GM19328 (cell line): ENCODE data around the gene PEA15.
A peak's percentile ranks its signal among the peaks of the same experiment; 100 is the strongest.

Experiments
- ATAC-seq: cut with Tn5 transposase; IDR thresholded peaks from one replicate; pipeline ENCODE4 v1.9.1; 2021; ENCODE audit warnings: mild to moderate bottlenecking, moderate library complexity; ENCODE audit not compliant: unreplicated experiment

Gene PEA15

GRCh38 chr1:160236806-160237205 is 31.6 kb downstream of the PEA15 start:
- ATAC-seq: no peak

GRCh38 chr1:160237558-160237957 is 32.4 kb downstream of the PEA15 start:
- no peak for ATAC-seq

GRCh38 chr1:160238408-160238807 is 33.2 kb downstream of the PEA15 start:
- no peak for ATAC-seq

GRCh38 chr1:160239582-160240299 is 34.6 kb downstream of the PEA15 start:
- no peak for ATAC-seq

- ATAC-seq: no peak
Measured at GRCh38 chr1:160243767-160244166, 38.6 kb downstream of the PEA15 start.

- no peak for ATAC-seq
Measured at GRCh38 chr1:160244209-160244608, 39.0 kb downstream of the PEA15 start.

GRCh38 chr1:160245434-160245833 is 40.2 kb downstream of the PEA15 start:
- ATAC-seq: no peak

GRCh38 chr1:160247053-160247452 is 41.9 kb downstream of the PEA15 start:
- ATAC-seq: no peak

- ATAC-seq: no peak
Measured at GRCh38 chr1:160251011-160251410, 45.8 kb downstream of the PEA15 start.

GRCh38 chr1:160251687-160252526 is 46.7 kb downstream of the PEA15 start:
- ATAC-seq: no peak

GRCh38 chr1:160255781-160256300 is 50.7 kb downstream of the PEA15 start:
- ATAC-seq: no peak

- no peak for ATAC-seq
Measured at GRCh38 chr1:160256396-160257046, 51.3 kb downstream of the PEA15 start.

- ATAC-seq: no peak
Measured at GRCh38 chr1:160257411-160258015, 52.3 kb downstream of the PEA15 start.

GRCh38 chr1:160258177-160258798 is 53.1 kb downstream of the PEA15 start:
- no peak for ATAC-seq

- ATAC-seq: no peak
Measured at GRCh38 chr1:160260406-160261382, 55.5 kb downstream of the PEA15 start.

- ATAC-seq: no peak
Measured at GRCh38 chr1:160261556-160261892, 56.3 kb downstream of the PEA15 start.

GRCh38 chr1:160261893-160262794 is 57.0 kb downstream of the PEA15 start, which contains the start of gene DCAF8:
TSS of gene DCAF8 (minus strand) at chr1:160262549. CDS start at chr1:160244008, 18,541 bp downstream.
- peak; percentile 88 for ATAC-seq

GRCh38 chr1:160264795-160265307 is 59.7 kb downstream of the PEA15 start:
- no peak for ATAC-seq
